GM18511 (cell line): ENCODE data around the gene EXD2.
"Not testable (repeated sequence)": the region's sequence is repeated elsewhere in the genome, so short reads cannot be mapped to it uniquely, and the experiment has no call there.

Source experiments
- ATAC-seq: cut with Tn5 transposase; IDR thresholded peaks from one replicate; pipeline ENCODE4 v1.9.1; 2021; ENCODE audit warnings: mild to moderate bottlenecking, moderate library complexity; ENCODE audit not compliant: unreplicated experiment

EXD2 gene

GRCh38 chr14:69274321-69274720 lies 83.0 kb downstream of the EXD2 start:
- ATAC-seq: no peak

- no peak for ATAC-seq
Measured at GRCh38 chr14:69275331-69275730, 84.0 kb downstream of the EXD2 start.

GRCh38 chr14:69277356-69277755 lies 86.1 kb downstream of the EXD2 start:
- not testable (repeated sequence) for ATAC-seq

- ATAC-seq: no peak
Measured at GRCh38 chr14:69280746-69281291, 89.5 kb downstream of the EXD2 start.

- ATAC-seq: no peak
Measured at GRCh38 chr14:69281450-69282169, 90.3 kb downstream of the EXD2 start.

- no peak for ATAC-seq
Measured at GRCh38 chr14:69282448-69282847, 91.2 kb downstream of the EXD2 start.

- ATAC-seq: no peak
Measured at GRCh38 chr14:69284170-69284569, 92.9 kb downstream of the EXD2 start.

- no peak for ATAC-seq
Measured at GRCh38 chr14:69285661-69286255, 94.5 kb downstream of the EXD2 start.

- no peak for ATAC-seq
Measured at GRCh38 chr14:69287098-69288010, 96.1 kb downstream of the EXD2 start.

- no peak for ATAC-seq
Measured at GRCh38 chr14:69288011-69288771, 96.9 kb downstream of the EXD2 start.

GRCh38 chr14:69288956-69289705 lies 97.8 kb downstream of the EXD2 start:
- ATAC-seq: no peak

- ATAC-seq: no peak
Measured at GRCh38 chr14:69289811-69290520, 98.7 kb downstream of the EXD2 start.

- ATAC-seq: not testable (repeated sequence)
Measured at GRCh38 chr14:69290881-69291280, 99.6 kb downstream of the EXD2 start.

- ATAC-seq: no peak
Measured at GRCh38 chr14:69291396-69291795, 100.1 kb downstream of the EXD2 start.

GRCh38 chr14:69291891-69292561 lies 100.7 kb downstream of the EXD2 start:
- ATAC-seq: no peak
